Body of pancreas (tissue), 4 donors: ENCODE results near the gene PHGDH.

Source experiments
- CTCF ChIP-seq, 7 experiments: fragments of 450-650 bp in 4 of 7; fragments of 200-600 bp in 3 of 7; sonication (generic) in 3 of 7; IDR thresholded peaks; one replicate each; pipeline ENCODE4 v1.5.1; 2016 to 2019; ENCODE audit warnings: antibody characterized with exemption in 7 of 7
- POLR2A ChIP-seq, 3 donors: fragments of 450-650 bp; IDR thresholded peaks; one replicate each; pipeline ENCODE4 v1.6.1; 2016; ENCODE audit warnings: antibody characterized with exemption in 3 of 3, mild to moderate bottlenecking in 2 of 3

GRCh38 chr1:119743308-119743707 lies 31.6 kb downstream of the PHGDH start:
- TF ChIP-seq CTCF (IDR thresholded peaks at IDR 0.05) = no peak
- no peak for TF ChIP-seq POLR2A (IDR thresholded peaks at IDR 0.05)
